ENCODE results near the gene KSR1.
"Not testable (repeated sequence)": the region's sequence is repeated elsewhere in the genome, so short reads cannot be mapped to it uniquely, and the experiment has no call there.

The KSR1 gene

DNA sequence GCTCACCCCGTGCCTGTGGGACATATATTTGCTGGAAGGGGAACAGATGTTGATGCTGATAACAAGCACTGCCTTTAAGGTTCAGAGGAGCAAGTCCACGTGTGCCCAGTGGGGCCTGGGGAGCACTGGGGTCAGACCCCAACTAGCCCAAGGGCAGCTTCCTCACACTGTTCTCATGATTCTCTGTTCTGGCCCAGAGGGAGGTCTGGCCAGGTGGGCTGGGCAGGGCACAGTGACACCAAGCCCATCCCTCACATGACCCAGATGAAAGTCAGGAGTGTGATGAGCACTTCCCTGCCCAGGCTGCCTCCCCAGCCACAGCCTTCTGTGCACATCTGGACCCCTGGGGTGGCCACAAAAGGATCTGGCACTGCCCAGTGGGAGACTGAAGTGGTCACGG lies 29.8 kb upstream of the KSR1 start:
- not testable (repeated sequence) for DNase-seq (ENCODE audit: low read depth)

GRCh38 chr17:27427166-27427862 lies 28.9 kb upstream of the KSR1 start:
- not testable (repeated sequence) for DNase-seq (ENCODE audit: low read depth)

- DNase-seq (ENCODE audit: low read depth): no peak
Observed at GRCh38 chr17:27428781-27429505, 27.3 kb upstream of the KSR1 start.

- DNase-seq (ENCODE audit: low read depth): no peak
Observed at GRCh38 chr17:27429666-27430382, 26.4 kb upstream of the KSR1 start.

GRCh38 chr17:27430383-27430840 lies 25.8 kb upstream of the KSR1 start:
- no peak for DNase-seq (ENCODE audit: low read depth)

- no peak for DNase-seq (ENCODE audit: low read depth)
Observed at GRCh38 chr17:27430882-27431491, 25.3 kb upstream of the KSR1 start.

- DNase-seq (ENCODE audit: low read depth): no peak
Observed at GRCh38 chr17:27433521-27433920, 22.7 kb upstream of the KSR1 start.

DNA sequence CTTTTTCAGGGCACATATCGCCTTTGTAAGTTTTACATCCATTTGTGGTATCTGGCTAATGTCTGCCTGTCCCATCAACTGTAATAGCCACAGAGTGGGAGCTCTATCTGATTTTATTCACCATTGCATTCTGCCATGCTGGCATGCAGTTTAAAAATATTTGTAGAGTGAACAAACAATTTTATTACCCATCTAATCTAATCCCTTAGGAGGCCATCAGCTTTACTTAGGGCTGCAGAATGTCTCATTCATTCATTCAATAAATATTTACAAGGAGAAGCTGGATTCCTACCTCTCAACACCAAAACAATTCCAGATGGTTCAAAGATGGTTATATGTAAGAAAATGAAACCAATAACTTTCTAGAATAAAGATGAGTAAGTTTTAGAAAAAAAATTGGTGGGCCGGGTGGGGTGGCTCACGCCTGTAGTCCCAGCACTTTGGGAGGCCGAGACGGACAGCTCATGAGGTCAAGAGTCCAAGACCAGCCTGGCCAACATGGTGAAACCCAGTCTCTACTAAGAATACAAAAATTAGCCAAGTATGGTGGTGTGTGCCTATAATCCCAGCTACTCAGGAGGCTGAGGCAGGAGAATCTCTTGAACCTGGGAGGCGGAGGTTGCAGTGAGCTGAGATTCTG lies 20.7 kb upstream of the KSR1 start:
- DNase-seq (ENCODE audit: low read depth): not testable (repeated sequence)

DNA sequence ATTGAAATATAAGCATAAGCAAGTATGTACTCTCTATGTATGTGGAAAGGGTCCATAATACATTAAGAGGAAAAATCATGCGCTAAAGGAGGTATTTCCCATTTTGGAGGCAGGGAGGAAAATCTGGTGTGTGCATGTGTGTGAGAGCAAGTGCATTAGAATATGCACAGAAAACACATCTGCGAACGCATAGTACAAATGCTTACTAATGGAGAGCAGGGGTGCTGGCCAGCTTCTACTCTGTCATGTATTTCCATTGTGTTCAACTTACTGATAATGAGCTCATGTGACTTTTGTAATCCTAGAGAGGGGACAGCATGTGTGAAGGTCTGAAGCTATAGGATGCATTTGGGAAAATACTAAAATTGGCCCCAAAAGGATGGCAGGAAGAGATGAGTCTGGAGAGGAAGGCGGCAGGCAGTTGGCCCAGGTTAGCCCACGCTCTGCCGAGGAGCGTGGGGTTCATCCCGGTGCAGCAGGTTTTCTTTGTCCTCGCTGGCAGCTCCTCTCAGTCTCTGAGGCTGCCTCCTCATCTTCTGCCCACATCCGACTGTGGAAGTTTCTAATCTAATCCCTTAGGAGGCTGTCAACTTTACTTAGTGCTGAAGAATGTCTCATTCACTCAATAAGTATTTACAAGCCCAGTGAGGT lies 17.8 kb upstream of the KSR1 start:
- no peak for DNase-seq (ENCODE audit: low read depth)

DNA sequence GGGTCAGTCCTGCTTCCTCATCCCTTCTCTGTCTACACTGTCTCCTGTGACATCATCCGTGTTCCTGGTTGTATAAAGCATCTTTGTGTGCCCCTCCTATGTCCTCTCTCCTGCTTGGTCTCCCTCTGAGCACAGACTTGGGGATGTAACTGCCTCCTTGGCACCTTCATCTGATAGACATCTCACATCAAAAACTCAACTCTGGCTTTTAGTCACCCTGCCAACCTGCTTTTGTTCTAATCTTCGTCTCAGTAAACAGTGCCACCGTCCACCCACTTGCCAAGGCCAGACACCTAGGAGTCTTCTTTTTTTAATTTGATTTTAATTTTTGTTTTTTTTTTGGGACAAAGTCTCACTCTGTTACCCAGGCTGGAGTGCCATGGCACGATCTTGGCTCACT lies 16.9 kb upstream of the KSR1 start:
- no peak for DNase-seq (ENCODE audit: low read depth)

DNA sequence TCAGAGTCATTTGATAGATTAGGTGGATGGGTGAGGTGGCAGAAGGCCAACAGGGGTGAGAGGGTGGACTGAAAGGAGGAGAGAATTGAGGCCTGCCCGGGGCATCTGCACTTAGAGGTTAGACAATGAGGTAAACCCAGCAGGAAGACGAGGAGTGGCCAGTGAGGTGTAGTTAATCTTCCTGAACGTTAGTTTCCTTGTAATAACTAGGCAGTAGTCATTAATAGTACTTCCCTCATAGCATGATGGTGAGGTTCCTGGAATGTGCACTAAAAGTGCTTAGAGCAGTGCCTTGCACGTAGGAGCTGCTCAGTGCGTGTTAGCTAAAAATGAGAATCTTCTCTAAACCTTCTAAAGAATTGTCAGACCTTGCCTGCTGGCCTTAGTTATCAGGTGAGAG lies 13.5 kb upstream of the KSR1 start:
- DNase-seq (ENCODE audit: low read depth): no peak

DNA sequence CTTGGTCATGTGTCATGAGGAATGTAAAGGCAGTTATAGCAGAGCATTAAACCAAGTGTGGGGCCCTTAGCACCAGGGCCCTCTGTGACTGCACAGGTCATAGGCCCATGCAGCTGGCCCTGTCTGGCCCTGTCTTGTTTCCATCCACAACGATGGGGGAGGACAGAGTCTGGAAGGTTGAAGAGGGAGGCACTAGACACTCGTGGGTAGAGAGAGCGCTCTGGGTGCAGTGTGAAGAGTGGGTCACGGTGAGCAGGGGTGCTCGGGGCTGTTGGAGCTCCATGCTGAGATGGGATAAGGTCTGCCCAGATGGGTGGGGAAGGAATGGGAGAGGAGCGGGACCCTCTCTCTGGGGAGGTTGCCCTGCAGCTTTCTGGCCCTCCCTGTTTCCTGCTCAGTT lies 12.8 kb upstream of the KSR1 start:
- no peak for DNase-seq (ENCODE audit: low read depth)

GRCh38 chr17:27445971-27446370 lies 10.3 kb upstream of the KSR1 start:
- no peak for DNase-seq (ENCODE audit: low read depth)

- peak; percentile 73 for DNase-seq (ENCODE audit: low read depth)
Observed at GRCh38 chr17:27446569-27447301, 9.5 kb upstream of the KSR1 start.

- DNase-seq (ENCODE audit: low read depth): not testable (repeated sequence)
Observed at GRCh38 chr17:27448534-27448933, 7.7 kb upstream of the KSR1 start.

- DNase-seq (ENCODE audit: low read depth): no peak
Observed at GRCh38 chr17:27449541-27449940, 6.7 kb upstream of the KSR1 start.

GRCh38 chr17:27449988-27450387 lies 6.3 kb upstream of the KSR1 start:
- no peak for DNase-seq (ENCODE audit: low read depth)

- DNase-seq (ENCODE audit: low read depth): no peak
Observed at GRCh38 chr17:27450416-27450815, 5.8 kb upstream of the KSR1 start.

DNA sequence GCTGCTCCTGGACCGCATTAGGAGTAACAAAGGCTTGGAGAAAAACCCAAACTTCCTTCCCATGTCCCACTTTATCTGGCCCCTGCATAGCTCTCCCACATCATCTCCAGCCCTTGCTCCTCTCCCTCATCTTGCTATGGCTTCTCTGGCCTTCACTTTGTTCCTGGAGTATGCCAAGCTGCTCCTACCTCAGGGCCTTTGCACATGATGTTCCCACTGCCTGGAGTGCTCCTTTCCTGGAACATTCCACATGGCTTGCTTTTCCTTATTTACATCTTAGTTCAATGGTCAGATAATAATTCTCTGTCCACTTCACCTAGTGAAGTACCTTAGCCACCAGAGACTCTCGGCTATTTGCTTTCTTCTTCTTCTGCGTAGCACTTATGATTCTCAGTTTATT lies 4.3 kb upstream of the KSR1 start:
- no peak for DNase-seq (ENCODE audit: low read depth)

- no peak for DNase-seq (ENCODE audit: low read depth)
Observed at GRCh38 chr17:27452828-27453227, 3.4 kb upstream of the KSR1 start.

DNA sequence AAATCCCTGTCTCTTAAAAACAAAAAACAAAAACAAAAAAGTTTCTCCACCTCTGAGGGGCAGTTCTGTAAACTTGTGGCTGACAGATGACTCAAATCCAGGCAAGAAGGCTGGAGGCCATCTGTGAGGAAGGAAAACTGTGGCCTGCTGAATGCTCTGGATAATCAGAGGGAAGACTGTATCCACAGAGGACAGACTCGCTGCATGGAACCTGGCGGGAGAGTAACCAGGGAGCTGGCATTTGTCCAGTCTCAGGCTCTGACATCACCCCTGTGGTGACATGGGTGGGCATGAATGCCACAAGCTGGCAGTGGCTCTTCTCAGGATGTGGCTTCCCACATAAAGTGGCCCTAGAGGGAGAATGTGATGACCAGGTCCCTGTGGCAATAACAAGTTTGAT lies 2.8 kb upstream of the KSR1 start:
- no peak for DNase-seq (ENCODE audit: low read depth)
